Trophoblast cell (in vitro differentiated cells and primary cell): ENCODE data around the gene LINS1.
"Not testable (repeated sequence)": the region's sequence is repeated elsewhere in the genome, so short reads cannot be mapped to it uniquely, and the experiment has no call there.

ENCODE experiments used
- DNase-seq, 2 donors: peaks; one replicate each; pipeline ENCODE4 v3.0.0-alpha.2; 2016
- H2AFZ ChIP-seq: 2 replicates; pipeline ENCODE4 v1.6.1; 2013; ENCODE audit warnings: low read length, moderate library complexity, mild to moderate bottlenecking; ENCODE audit not compliant: insufficient read depth, poor library complexity
- H2AK5ac ChIP-seq: 2 replicates; pipeline ENCODE4 v1.6.1; 2013; ENCODE audit warnings: mild to moderate bottlenecking, low read length
- H2BK120ac ChIP-seq: 2 replicates; pipeline ENCODE4 v1.6.1; 2013; ENCODE audit warnings: low read length, mild to moderate bottlenecking, moderate library complexity; ENCODE audit not compliant: insufficient read depth, poor library complexity
- H2BK12ac ChIP-seq: 2 replicates; pipeline ENCODE4 v1.6.1; 2013; ENCODE audit warnings: mild to moderate bottlenecking, low read length, moderate library complexity
- H2BK5ac ChIP-seq: 2 replicates; pipeline ENCODE4 v1.6.1; 2013; ENCODE audit warnings: low read length, low read depth, moderate library complexity, mild to moderate bottlenecking; ENCODE audit not compliant: poor library complexity
- H3K14ac ChIP-seq: 2 replicates; pipeline ENCODE4 v1.6.1; 2013; ENCODE audit warnings: mild to moderate bottlenecking, low read length
- H3K18ac ChIP-seq: 2 replicates; pipeline ENCODE4 v1.6.1; 2013; ENCODE audit warnings: mild to moderate bottlenecking, low read length
- H3K23ac ChIP-seq: 2 replicates; pipeline ENCODE4 v1.6.1; 2013; ENCODE audit warnings: low read length
- H3K27ac ChIP-seq: 2 replicates; pipeline ENCODE4 v1.5.1; 2013; ENCODE audit warnings: low read depth, mild to moderate bottlenecking, inconsistent platforms, low read length, moderate library complexity
- H3K27me3 ChIP-seq: 2 replicates; pipeline ENCODE4 v1.6.1; 2013; ENCODE audit warnings: inconsistent platforms, mild to moderate bottlenecking, low read length, moderate library complexity; ENCODE audit not compliant: insufficient read depth
- H3K36me3 ChIP-seq, 2 experiments: 1 replicate in 1 of 2; 2 replicates in 1 of 2; pipeline ENCODE4 v1.6.1; 2013; ENCODE audit warnings: low read length in 2 of 2, mild to moderate bottlenecking in 2 of 2, moderate library complexity in 1 of 2; ENCODE audit not compliant: insufficient read depth in 2 of 2, control insufficient read depth in 1 of 2
- H3K4ac ChIP-seq: 2 replicates; pipeline ENCODE4 v1.6.1; 2013; ENCODE audit warnings: low read depth, mild to moderate bottlenecking, low read length, moderate library complexity
- H3K4me1 ChIP-seq, 2 experiments: 1 replicate in 1 of 2; 2 replicates in 1 of 2; pipeline ENCODE4 v1.6.1; 2013; ENCODE audit warnings: low read length in 2 of 2, mild to moderate bottlenecking in 2 of 2, moderate library complexity in 1 of 2; ENCODE audit not compliant: insufficient read depth in 2 of 2, control insufficient read depth in 1 of 2
- H3K4me2 ChIP-seq: 2 replicates; pipeline ENCODE4 v1.6.1; 2013; ENCODE audit warnings: inconsistent platforms, mild to moderate bottlenecking, low read length, moderate library complexity
- H3K4me3 ChIP-seq: 2 replicates; pipeline ENCODE4 v1.5.1; 2013; ENCODE audit warnings: mild to moderate bottlenecking, low read depth, low read length, inconsistent platforms
- H3K79me1 ChIP-seq: one replicate; pipeline ENCODE4 v1.6.1; 2013; ENCODE audit warnings: low read length
- H3K79me2 ChIP-seq: 2 replicates; pipeline ENCODE4 v1.6.1; 2013; ENCODE audit warnings: low read length, mild to moderate bottlenecking; ENCODE audit not compliant: control insufficient read depth, insufficient read depth, poor library complexity
- H3K9ac ChIP-seq: 2 replicates; pipeline ENCODE4 v1.6.1; 2013; ENCODE audit warnings: mild to moderate bottlenecking, low read length
- H3K9me3 ChIP-seq: 2 replicates; pipeline ENCODE4 v1.6.1; 2013; ENCODE audit warnings: low read depth, mild to moderate bottlenecking, control low read depth, inconsistent platforms, low read length; ENCODE audit not compliant: insufficient read depth
- H4K12ac ChIP-seq: 2 replicates; pipeline ENCODE4 v1.6.1; 2013; ENCODE audit warnings: low read depth, mild to moderate bottlenecking, low read length, moderate library complexity
- H4K8ac ChIP-seq: 2 replicates; pipeline ENCODE4 v1.6.1; 2013; ENCODE audit warnings: low read depth, mild to moderate bottlenecking, low read length, moderate library complexity
- H4K91ac ChIP-seq: one replicate; pipeline ENCODE4 v1.6.1; 2013; ENCODE audit warnings: low read depth, mild to moderate bottlenecking, low read length, moderate library complexity
- WGBS: extraction: QIAGEN DNeasy Blood & Tissue Kit; methylation state at CpG from one replicate; pipeline ENCODE4 v1.1.7; 2013; ENCODE audit warnings: missing lambda C conversion rate; ENCODE audit not compliant: insufficient read length, insufficient coverage; ENCODE audit errors: extremely low coverage; 5-methylcytosine and 5-hydroxymethylcytosine counted together

The LINS1 gene

GRCh38 chr15:100592898-100593297 lies 9.1 kb downstream of the LINS1 start:
- Histone ChIP-seq H2BK12ac (no peak overlapping the region), H2BK5ac (no peak overlapping the region)

GRCh38 chr15:100591835-100592234 lies 10.1 kb downstream of the LINS1 start:
- H2AFZ ChIP-seq: no peak overlapping the region

More at GRCh38 chr15:100592898-100593297, 9.1 kb downstream of the LINS1 start:
- Histone ChIP-seq H4K8ac (no peak overlapping the region), H3K9me3 (peaks cover 3% of the 10 kb centered on the region), H3K27ac (no peak overlapping the region), H2BK120ac (no peak overlapping the region), H2AFZ (no peak overlapping the region), H3K4ac (no peak overlapping the region), H3K27me3 (no peaks in the 10 kb centered on the region), H3K4me1 (no peaks in the 10 kb centered on the region), H2AK5ac (no peak overlapping the region), H3K14ac (no peak overlapping the region), H3K18ac (no peak overlapping the region), H3K9ac (no peak overlapping the region), H3K4me3 (no peak overlapping the region), H4K91ac (no peak overlapping the region), H3K4me2 (no peak overlapping the region), H3K23ac (no peak overlapping the region), H3K79me1 (no peaks in the 10 kb centered on the region), H4K12ac (no peak overlapping the region), H3K79me2 (no peaks in the 10 kb centered on the region), H3K36me3 (no peaks in the 10 kb centered on the region)
- no CpG with 5 or more reads among the region's 3 CpGs for WGBS
- no peak for DNase-seq

GRCh38 chr15:100591163-100591562 lies 10.8 kb downstream of the LINS1 start:
- H3K79me2 ChIP-seq, H2BK120ac ChIP-seq, H4K8ac ChIP-seq, H3K27me3 ChIP-seq, H3K4me1 ChIP-seq, H3K4me3 ChIP-seq, H3K23ac ChIP-seq, H3K18ac ChIP-seq, H2BK5ac ChIP-seq, H4K12ac ChIP-seq, H4K91ac ChIP-seq, H2AFZ ChIP-seq, H3K4ac ChIP-seq, H3K27ac ChIP-seq, H3K9ac ChIP-seq, H3K14ac ChIP-seq, H2AK5ac ChIP-seq, H3K9me3 ChIP-seq, H3K36me3 ChIP-seq, DNase-seq, H3K79me1 ChIP-seq, H3K4me2 ChIP-seq, H2BK12ac ChIP-seq: not testable (repeated sequence)
- WGBS: no CpG with 5 or more reads among the region's 2 CpGs

More at GRCh38 chr15:100591835-100592234, 10.1 kb downstream of the LINS1 start:
- Histone ChIP-seq H3K23ac (no peak overlapping the region), H3K4me1 (no peaks in the 10 kb centered on the region), H4K91ac (no peak overlapping the region), H3K9me3 (peaks cover 5% of the 10 kb centered on the region), H4K8ac (no peak overlapping the region), H3K4ac (no peak overlapping the region), H2BK12ac (no peak overlapping the region), H2AK5ac (no peak overlapping the region), H3K18ac (no peak overlapping the region), H3K36me3 (no peaks in the 10 kb centered on the region), H3K79me1 (no peaks in the 10 kb centered on the region), H3K4me3 (no peak overlapping the region), H2BK120ac (no peak overlapping the region), H3K9ac (no peak overlapping the region), H3K79me2 (no peaks in the 10 kb centered on the region), H2BK5ac (no peak overlapping the region), H3K4me2 (no peak overlapping the region), H3K14ac (no peak overlapping the region), H3K27ac (no peak overlapping the region), H4K12ac (no peak overlapping the region), H3K27me3 (no peaks in the 10 kb centered on the region)
- no CpG with 5 or more reads among the region's 2 CpGs for WGBS
- DNase-seq: no peak

GRCh38 chr15:100588638-100589242 lies 13.2 kb downstream of the LINS1 start:
- Histone ChIP-seq H2AK5ac (no peak overlapping the region), H3K9ac (no peak overlapping the region), H3K4ac (no peak overlapping the region), H4K8ac (no peak overlapping the region), H4K12ac (no peak overlapping the region), H3K27ac (no peak overlapping the region), H3K23ac (no peak overlapping the region), H2BK12ac (no peak overlapping the region), H3K27me3 (no peaks in the 10 kb centered on the region), H3K79me2 (no peaks in the 10 kb centered on the region), H3K4me1 (no peaks in the 10 kb centered on the region), H2BK5ac (no peak overlapping the region), H3K4me2 (no peak overlapping the region), H2BK120ac (no peak overlapping the region), H3K14ac (no peak overlapping the region), H3K36me3 (no peaks in the 10 kb centered on the region), H3K18ac (no peak overlapping the region), H4K91ac (no peak overlapping the region), H2AFZ (no peak overlapping the region), H3K9me3 (peaks cover 5% of the 10 kb centered on the region), H3K79me1 (no peaks in the 10 kb centered on the region), H3K4me3 (no peak overlapping the region)
- no peak for DNase-seq
- WGBS: no CpG with 5 or more reads among the region's 1 CpG
